ENCODE measurements around the gene TNS3. TPM values are rescaled to one million over a fixed set of nuclear protein-coding genes. Genes with fewer than 3 reads are reported as not detected.

TNS3 gene
- total RNA-seq, 1 experiment from 2014 or later = 135 TPM

- no TSS peak for BruUV-seq (replicated peaks)
- DNase-seq = no peak
- no peak overlapping the region for H3K4me3 Mint-ChIP-seq (ENCODE audit: low read depth, unreplicated experiment)
- peaks cover 13% of the 10 kb centered on the region for H3K36me3 Mint-ChIP-seq (ENCODE audit: insufficient read depth, unreplicated experiment)
- CTCF ChIA-PET = no interaction called here
- no peak overlapping the region for H3K27ac Mint-ChIP-seq (ENCODE audit: unreplicated experiment)
- H3K4me1 Mint-ChIP-seq (ENCODE audit: low read depth, unreplicated experiment) = peaks cover 38% of the 10 kb centered on the region
- TF ChIP-seq, protein P1, sequence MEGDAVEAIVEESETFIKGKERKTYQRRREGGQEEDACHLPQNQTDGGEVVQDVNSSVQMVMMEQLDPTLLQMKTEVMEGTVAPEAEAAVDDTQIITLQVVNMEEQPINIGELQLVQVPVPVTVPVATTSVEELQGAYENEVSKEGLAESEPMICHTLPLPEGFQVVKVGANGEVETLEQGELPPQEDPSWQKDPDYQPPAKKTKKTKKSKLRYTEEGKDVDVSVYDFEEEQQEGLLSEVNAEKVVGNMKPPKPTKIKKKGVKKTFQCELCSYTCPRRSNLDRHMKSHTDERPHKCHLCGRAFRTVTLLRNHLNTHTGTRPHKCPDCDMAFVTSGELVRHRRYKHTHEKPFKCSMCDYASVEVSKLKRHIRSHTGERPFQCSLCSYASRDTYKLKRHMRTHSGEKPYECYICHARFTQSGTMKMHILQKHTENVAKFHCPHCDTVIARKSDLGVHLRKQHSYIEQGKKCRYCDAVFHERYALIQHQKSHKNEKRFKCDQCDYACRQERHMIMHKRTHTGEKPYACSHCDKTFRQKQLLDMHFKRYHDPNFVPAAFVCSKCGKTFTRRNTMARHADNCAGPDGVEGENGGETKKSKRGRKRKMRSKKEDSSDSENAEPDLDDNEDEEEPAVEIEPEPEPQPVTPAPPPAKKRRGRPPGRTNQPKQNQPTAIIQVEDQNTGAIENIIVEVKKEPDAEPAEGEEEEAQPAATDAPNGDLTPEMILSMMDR (IDR thresholded peaks at IDR 0.05; ENCODE audit: unreplicated experiment) = no peak
- intact Hi-C loops (cut with micrococcal nuclease; ENCODE audit: unreplicated experiment) = no loop called here
- H3K9me3 Mint-ChIP-seq (ENCODE audit: low read depth, unreplicated experiment) = no peaks in the 10 kb centered on the region
- H3K27me3 Mint-ChIP-seq (ENCODE audit: unreplicated experiment) = no peaks in the 10 kb centered on the region
These were observed 33.4 kb downstream of the TNS3 start for GRCh38 chr7:47548546-47548945.

GRCh38 chr7:47546733-47547494 is 35.0 kb downstream of the TNS3 start:
- Mint-ChIP-seq H3K27me3 (ENCODE audit: unreplicated experiment) (no peaks in the 10 kb centered on the region), H3K27ac (ENCODE audit: unreplicated experiment) (no peak overlapping the region), H3K9me3 (ENCODE audit: low read depth, unreplicated experiment) (no peaks in the 10 kb centered on the region), H3K4me1 (ENCODE audit: low read depth, unreplicated experiment) (peaks cover 25% of the 10 kb centered on the region), H3K4me3 (ENCODE audit: low read depth, unreplicated experiment) (no peak overlapping the region), H3K36me3 (ENCODE audit: insufficient read depth, unreplicated experiment) (peaks cover 13% of the 10 kb centered on the region)
- TF ChIP-seq, protein P1 (IDR thresholded peaks at IDR 0.05; ENCODE audit: unreplicated experiment) = no peak
- intact Hi-C loops (cut with micrococcal nuclease; ENCODE audit: unreplicated experiment) = no loop called here
- BruUV-seq (replicated peaks) = no TSS peak
- CTCF ChIA-PET = interaction anchor here (1.7 kb wide), 1 partner anchor 12 kb away, joined by 6 read pairs; no protein-coding TSS in a partner anchor
- DNase-seq = no peak

- CTCF ChIA-PET = interaction anchor here (0.6 to 1.7 kb wide), 3 partner anchors 12 to 47 kb away, joined by 4 to 6 read pairs (median 6); no protein-coding TSS in a partner anchor
- Mint-ChIP-seq H3K4me1 (ENCODE audit: low read depth, unreplicated experiment) (peaks cover 26% of the 10 kb centered on the region), H3K27ac (ENCODE audit: unreplicated experiment) (no peak overlapping the region), H3K9me3 (ENCODE audit: low read depth, unreplicated experiment) (no peaks in the 10 kb centered on the region), H3K27me3 (ENCODE audit: unreplicated experiment) (no peaks in the 10 kb centered on the region), H3K4me3 (ENCODE audit: low read depth, unreplicated experiment) (no peak overlapping the region), H3K36me3 (ENCODE audit: insufficient read depth, unreplicated experiment) (peaks cover 13% of the 10 kb centered on the region)
- TF ChIP-seq, protein P1 (IDR thresholded peaks at IDR 0.05; ENCODE audit: unreplicated experiment) = no peak
- no peak for DNase-seq
- intact Hi-C loops (cut with micrococcal nuclease; ENCODE audit: unreplicated experiment) = no loop called here
- BruUV-seq (replicated peaks) = no TSS peak
These were observed 35.7 kb downstream of the TNS3 start for GRCh38 chr7:47546171-47546570.

- H3K27me3 Mint-ChIP-seq (ENCODE audit: unreplicated experiment) = no peaks in the 10 kb centered on the region
- CTCF ChIA-PET = no interaction called here
- peaks cover 44% of the 10 kb centered on the region for H3K4me1 Mint-ChIP-seq (ENCODE audit: low read depth, unreplicated experiment)
- no peak overlapping the region for H3K27ac Mint-ChIP-seq (ENCODE audit: unreplicated experiment)
- TF ChIP-seq, protein P1 (IDR thresholded peaks at IDR 0.05; ENCODE audit: unreplicated experiment) = no peak
- no TSS peak for BruUV-seq (replicated peaks)
- DNase-seq = no peak
- intact Hi-C loops (cut with micrococcal nuclease; ENCODE audit: unreplicated experiment) = no loop called here
- H3K4me3 Mint-ChIP-seq (ENCODE audit: low read depth, unreplicated experiment) = no peak overlapping the region
- H3K9me3 Mint-ChIP-seq (ENCODE audit: low read depth, unreplicated experiment) = no peaks in the 10 kb centered on the region
- H3K36me3 Mint-ChIP-seq (ENCODE audit: insufficient read depth, unreplicated experiment) = peaks cover 18% of the 10 kb centered on the region
These were observed 37.5 kb downstream of the TNS3 start for GRCh38 chr7:47544416-47544815.
